SK-N-SH treated with all-trans-retinoic acid at 6 μM for 48 hours (cell line): Measurements from ENCODE around the gene KCNJ2.

ENCODE experiments used
- ATAC-seq: fragments of 200-7000 bp; cut with Tn5 transposase; 3 replicates; pipeline ENCODE4 v1.9.1; 2020; ENCODE audit warnings: mild to moderate bottlenecking, moderate library complexity
- ARNTL ChIP-seq: fragments of 450-650 bp; formaldehyde crosslinking; IDR thresholded peaks from 2 replicates; pipeline ENCODE4 v1.5.0; 2020; ENCODE audit warnings: low read depth, mild to moderate bottlenecking, moderate library complexity, borderline replicate concordance
- BACH2 ChIP-seq: fragments of 250-450 bp; sonication (Bioruptor Pico); IDR thresholded peaks from 2 replicates; pipeline ENCODE4 v1.9.0; 2021; ENCODE audit warnings: mild to moderate bottlenecking, borderline replicate concordance
- CREB5 ChIP-seq: fragments of 250-450 bp; sonication (Bioruptor Pico); IDR thresholded peaks from 2 replicates; pipeline ENCODE4 v1.5.1; 2020; ENCODE audit warnings: low read depth, mild to moderate bottlenecking, moderate library complexity
- CSDC2 ChIP-seq: fragments of 250-450 bp; sonication (Bioruptor Pico); IDR thresholded peaks from 2 replicates; pipeline ENCODE4 v1.5.0; 2020; ENCODE audit warnings: mild to moderate bottlenecking, moderate library complexity
- CSRNP3 ChIP-seq: fragments of 250-450 bp; sonication (Bioruptor Pico); IDR thresholded peaks from 2 replicates; pipeline ENCODE4 v1.5.1; 2021; ENCODE audit warnings: mild to moderate bottlenecking, moderate library complexity
- ESRRG ChIP-seq: fragments of 250-450 bp; sonication (Bioruptor Pico); IDR thresholded peaks from 2 replicates; pipeline ENCODE4 v1.6.1; 2021; ENCODE audit warnings: mild to moderate bottlenecking
- GLIS3 ChIP-seq: fragments of 250-450 bp; sonication (Bioruptor Pico); IDR thresholded peaks from 2 replicates; pipeline ENCODE4 v1.5.0; 2020; ENCODE audit warnings: mild to moderate bottlenecking, moderate library complexity
- ISL1 ChIP-seq: fragments of 250-450 bp; sonication (Bioruptor Pico); IDR thresholded peaks from 2 replicates; pipeline ENCODE4 v2.1.2; 2022; ENCODE audit warnings: mild to moderate bottlenecking, moderate library complexity
- OSR1 ChIP-seq: fragments of 250-450 bp; sonication (Bioruptor Pico); IDR thresholded peaks from 2 replicates; pipeline ENCODE4 v1.8.0; 2022; ENCODE audit warnings: moderate library complexity, mild to moderate bottlenecking, inconsistent platforms
- PATZ1 ChIP-seq: fragments of 250-450 bp; sonication (Bioruptor Pico); IDR thresholded peaks from 2 replicates; pipeline ENCODE4 v1.8.0; 2020; ENCODE audit warnings: mild to moderate bottlenecking, moderate library complexity, borderline replicate concordance
- POU6F1 ChIP-seq: fragments of 250-450 bp; sonication (Bioruptor Pico); IDR thresholded peaks from 2 replicates; pipeline ENCODE4 v1.8.0; 2021; ENCODE audit warnings: low read depth, mild to moderate bottlenecking, moderate library complexity, borderline replicate concordance
- PPARA ChIP-seq: fragments of 250-450 bp; sonication (Bioruptor Pico); IDR thresholded peaks from 2 replicates; pipeline ENCODE4 v1.5.0; 2020; ENCODE audit warnings: mild to moderate bottlenecking, borderline replicate concordance
- RARB ChIP-seq: fragments of 250-450 bp; sonication (Bioruptor Pico); IDR thresholded peaks from 2 replicates; pipeline ENCODE4 v1.8.0; 2021; ENCODE audit warnings: mild to moderate bottlenecking, moderate library complexity
- SNAI2 ChIP-seq: fragments of 250-450 bp; sonication (Bioruptor Pico); IDR thresholded peaks from 2 replicates; pipeline ENCODE4 v1.5.0; 2020; ENCODE audit warnings: mild to moderate bottlenecking, moderate library complexity
- TCF4 ChIP-seq: fragments of 250-450 bp; sonication (Bioruptor Pico); IDR thresholded peaks from 2 replicates; pipeline ENCODE4 v1.8.0; 2021; ENCODE audit warnings: mild to moderate bottlenecking, moderate library complexity, borderline replicate concordance
- TOX ChIP-seq: fragments of 250-450 bp; sonication (Bioruptor Pico); IDR thresholded peaks from 2 replicates; pipeline ENCODE4 v1.8.0; 2021; ENCODE audit warnings: mild to moderate bottlenecking, moderate library complexity, borderline replicate concordance
- TSHZ2 ChIP-seq: fragments of 250-450 bp; sonication (Bioruptor Pico); IDR thresholded peaks from 2 replicates; pipeline ENCODE4 v1.5.0; 2020; ENCODE audit warnings: mild to moderate bottlenecking, moderate library complexity
- ZC3H10 ChIP-seq: fragments of 250-450 bp; sonication (Bioruptor Pico); IDR thresholded peaks from 2 replicates; pipeline ENCODE4 v1.5.1; 2021; ENCODE audit warnings: mild to moderate bottlenecking, moderate library complexity
- ZFP3 ChIP-seq: fragments of 250-450 bp; sonication (Bioruptor Pico); IDR thresholded peaks from 2 replicates; pipeline ENCODE4 v1.5.0; 2020; ENCODE audit warnings: mild to moderate bottlenecking, moderate library complexity
- ZNF565 ChIP-seq: fragments of 450-650 bp; formaldehyde crosslinking; conservative IDR thresholded peaks from 2 replicates; pipeline ENCODE4 v1.5.0; 2020; ENCODE audit warnings: low read depth, mild to moderate bottlenecking, moderate library complexity
- ZNF70 ChIP-seq: fragments of 450-650 bp; formaldehyde crosslinking; IDR thresholded peaks from 2 replicates; pipeline ENCODE4 v1.5.0; 2020; ENCODE audit warnings: mild to moderate bottlenecking, moderate library complexity
- ZNF8 ChIP-seq: fragments of 450-650 bp; formaldehyde crosslinking; IDR thresholded peaks from 2 replicates; pipeline ENCODE4 v1.5.0; 2020; ENCODE audit warnings: mild to moderate bottlenecking, moderate library complexity

Gene KCNJ2

GRCh38 chr17:70134042-70134441, 35.3 kb upstream of the KCNJ2 start:
- ATAC-seq: no peak
- TF ChIP-seq ISL1 (CRISPR knock-in tag) (no peak), TOX (CRISPR knock-in tag) (no peak), PPARA (CRISPR knock-in tag) (no peak), CREB5 (CRISPR knock-in tag) (no peak), ARNTL (CRISPR knock-in tag) (no peak), POU6F1 (CRISPR knock-in tag) (no peak), BACH2 (no peak), SNAI2 (CRISPR knock-in tag) (no peak), CSDC2 (CRISPR knock-in tag) (no peak), ZNF565 (no peak), OSR1 (CRISPR knock-in tag) (no peak), GLIS3 (CRISPR knock-in tag) (no peak), CSRNP3 (CRISPR knock-in tag) (no peak)

- ATAC-seq: no peak
- TF ChIP-seq SNAI2 (CRISPR knock-in tag) (no peak), ISL1 (CRISPR knock-in tag) (no peak), TSHZ2 (CRISPR knock-in tag) (no peak), PPARA (CRISPR knock-in tag) (no peak), ESRRG (CRISPR knock-in tag) (no peak), PATZ1 (CRISPR knock-in tag) (no peak)
Observed at GRCh38 chr17:70134777-70135176, 34.6 kb upstream of the KCNJ2 start.

- no peak for ATAC-seq
- no peak for TF ChIP-seq ZNF8 (CRISPR knock-in tag)
- no peak for TF ChIP-seq SNAI2 (CRISPR knock-in tag)
- no peak for TF ChIP-seq TCF4 (CRISPR knock-in tag)
- TF ChIP-seq ZNF70: no peak
- no peak for TF ChIP-seq GLIS3 (CRISPR knock-in tag)
- TF ChIP-seq ISL1 (CRISPR knock-in tag): no peak
- no peak for TF ChIP-seq ZNF565
- TF ChIP-seq PPARA (CRISPR knock-in tag): no peak
- no peak for TF ChIP-seq ESRRG (CRISPR knock-in tag)
- TF ChIP-seq BACH2: no peak
- no peak for TF ChIP-seq ZFP3 (CRISPR knock-in tag)
- no peak for TF ChIP-seq OSR1 (CRISPR knock-in tag)
- TF ChIP-seq RARB (CRISPR knock-in tag): no peak
- no peak for TF ChIP-seq TSHZ2 (CRISPR knock-in tag)
- TF ChIP-seq CSRNP3 (CRISPR knock-in tag): no peak
- TF ChIP-seq CREB5 (CRISPR knock-in tag): no peak
- no peak for TF ChIP-seq CSDC2 (CRISPR knock-in tag)
- TF ChIP-seq ARNTL (CRISPR knock-in tag): no peak
- TF ChIP-seq ZC3H10 (CRISPR knock-in tag): no peak
Observed at GRCh38 chr17:70136131-70136530, 33.2 kb upstream of the KCNJ2 start.
